RWPE2 (cell line): ENCODE results near the gene CCDC177.
A peak's percentile ranks its signal among the peaks of the same experiment; 100 is the strongest.

ENCODE experiments used
- ATAC-seq: fragments of 200-7000 bp; cut with Tn5 transposase; 3 replicates; pipeline ENCODE4 v1.9.1; 2021; ENCODE audit warnings: low read depth
- DNase-seq: peaks from one replicate; pipeline ENCODE4 v3.0.0-alpha.2; 2020; ENCODE audit warnings: low spot score
- H3K27ac ChIP-seq: fragments of 450-650 bp; 2 replicates; pipeline ENCODE4 v1.5.1; 2017; ENCODE audit warnings: mild to moderate bottlenecking; ENCODE audit not compliant: poor library complexity, severe bottlenecking
- H3K27me3 ChIP-seq: fragments of 250-450 bp; sonication (Bioruptor Pico); 2 replicates; pipeline ENCODE4 v1.5.1; 2021; ENCODE audit warnings: mild to moderate bottlenecking, moderate library complexity; ENCODE audit not compliant: insufficient read depth, poor library complexity, severe bottlenecking
- H3K36me3 ChIP-seq: fragments of 250-450 bp; sonication (Bioruptor Pico); 2 replicates; pipeline ENCODE4 v1.5.1; 2020; ENCODE audit warnings: low read depth, mild to moderate bottlenecking, moderate library complexity
- H3K4me1 ChIP-seq: fragments of 250-450 bp; sonication (Bioruptor Pico); 2 replicates; pipeline ENCODE4 v1.5.1; 2021; ENCODE audit warnings: mild to moderate bottlenecking, moderate library complexity; ENCODE audit not compliant: insufficient read depth, poor library complexity, severe bottlenecking
- H3K4me3 ChIP-seq: fragments of 250-450 bp; sonication (Bioruptor Pico); 2 replicates; pipeline ENCODE4 v1.5.1; 2021; ENCODE audit warnings: mild to moderate bottlenecking, moderate library complexity; ENCODE audit not compliant: severe bottlenecking
- H3K9me3 ChIP-seq: fragments of 250-450 bp; sonication (Bioruptor Pico); 2 replicates; pipeline ENCODE4 v1.5.1; 2021; ENCODE audit warnings: mild to moderate bottlenecking, moderate library complexity; ENCODE audit not compliant: severe bottlenecking
- CTCF ChIP-seq: fragments of 450-650 bp; IDR thresholded peaks from one replicate; pipeline ENCODE4 v1.5.1; 2017; ENCODE audit warnings: mild to moderate bottlenecking, moderate library complexity; ENCODE audit not compliant: poor library complexity, severe bottlenecking

The CCDC177 gene

GRCh38 chr14:69613312-69614073, 38.8 kb upstream of the CCDC177 start:
- peaks cover 34% of the 10 kb centered on the region for H3K4me1 ChIP-seq
- H3K36me3 ChIP-seq = no peaks in the 10 kb centered on the region
- peak overlapping the region; percentile 100 for H3K4me3 ChIP-seq
- DNase-seq (no peak), ATAC-seq (no peak)
- no peaks in the 10 kb centered on the region for H3K27me3 ChIP-seq
- H3K9me3 ChIP-seq = no peaks in the 10 kb centered on the region
- no peak for TF ChIP-seq CTCF
- H3K27ac ChIP-seq = peak overlapping the region; percentile 57

- ATAC-seq (0 out of 3 replicates have a peak, but pooled peaks have one; percentile 10), DNase-seq (no peak)
- H3K36me3 ChIP-seq = no peaks in the 10 kb centered on the region
- peak overlapping the region; percentile 100 for H3K4me3 ChIP-seq
- H3K27ac ChIP-seq = peak overlapping the region; percentile 57
- H3K9me3 ChIP-seq = no peaks in the 10 kb centered on the region
- H3K4me1 ChIP-seq = peaks cover 34% of the 10 kb centered on the region
- H3K27me3 ChIP-seq = no peaks in the 10 kb centered on the region
- TF ChIP-seq CTCF = peak; percentile 49
These were observed 38.1 kb upstream of the CCDC177 start for GRCh38 chr14:69612783-69613130.

- Histone ChIP-seq H3K27me3 (no peaks in the 10 kb centered on the region), H3K27ac (peak overlapping the region; percentile 57), H3K36me3 (no peaks in the 10 kb centered on the region), H3K9me3 (no peaks in the 10 kb centered on the region), H3K4me1 (peaks cover 34% of the 10 kb centered on the region), H3K4me3 (peak overlapping the region; percentile 100)
- ATAC-seq (peak; percentile 40), DNase-seq (no peak)
- TF ChIP-seq CTCF = no peak
These were observed 37.5 kb upstream of the CCDC177 start for GRCh38 chr14:69612014-69612782.

GRCh38 chr14:69611172-69612013, 36.7 kb upstream of the CCDC177 start, which contains the start of gene SUSD6:
Gene SUSD6 (plus strand): TSS chr14:69611596. CDS start chr14:69658593, 46,997 bp downstream.
- TF ChIP-seq CTCF = no peak
- H3K4me1 ChIP-seq = peaks cover 28% of the 10 kb centered on the region

More at GRCh38 chr14:69611172-69612013, 36.7 kb upstream of the CCDC177 start, which contains the start of gene SUSD6:
- ATAC-seq (peak; percentile 75), DNase-seq (peak; percentile 94)
- H3K4me3 ChIP-seq = peak within 1 kb of the TSS; percentile 100
- no peaks in the 10 kb centered on the region for H3K27me3 ChIP-seq
- no peaks in the 10 kb centered on the region for H3K9me3 ChIP-seq
- no peaks in the 10 kb centered on the region for H3K36me3 ChIP-seq
- peak within 1 kb of the TSS; percentile 57 for H3K27ac ChIP-seq
